KMS-11 (cell line): ENCODE measurements around the gene SLC4A1AP.

Experiments
- H2AFZ ChIP-seq: fragments of 200-600 bp; sonication (generic); 2 replicates; pipeline ENCODE4 v1.6.1; 2016; ENCODE audit warnings: antibody characterized with exemption, mixed run types, low read depth
- H3K27ac ChIP-seq: fragments of 200-600 bp; sonication (generic); 2 replicates; pipeline ENCODE4 v1.6.1; 2016; ENCODE audit warnings: mild to moderate bottlenecking, mixed run types
- H3K27me3 ChIP-seq: fragments of 200-600 bp; sonication (generic); 2 replicates; pipeline ENCODE4 v1.6.1; 2017; ENCODE audit warnings: mild to moderate bottlenecking, low read depth, mixed run types, moderate library complexity; ENCODE audit not compliant: insufficient read depth
- H3K36me3 ChIP-seq: fragments of 200-600 bp; sonication (generic); 2 replicates; pipeline ENCODE4 v1.6.1; 2017; ENCODE audit warnings: mild to moderate bottlenecking, mixed run types; ENCODE audit not compliant: insufficient read depth
- H3K4me1 ChIP-seq: fragments of 200-600 bp; sonication (generic); 2 replicates; pipeline ENCODE4 v1.6.1; 2016; ENCODE audit warnings: mild to moderate bottlenecking, low read depth, mixed run types; ENCODE audit not compliant: poor library complexity, severe bottlenecking
- H3K4me2 ChIP-seq: fragments of 200-600 bp; sonication (generic); 2 replicates; pipeline ENCODE4 v1.7.0; 2016; ENCODE audit warnings: mild to moderate bottlenecking, mixed run types
- H3K4me3 ChIP-seq: fragments of 200-600 bp; sonication (generic); IDR thresholded peaks from 2 replicates; pipeline ENCODE4 v1.6.1; 2017; ENCODE audit warnings: low read depth, low read length, mixed read lengths; ENCODE audit not compliant: insufficient read depth
- H3K79me2 ChIP-seq: fragments of 200-600 bp; sonication (generic); 2 replicates; pipeline ENCODE4 v1.6.1; 2016; ENCODE audit warnings: low read depth, mixed run types; ENCODE audit not compliant: insufficient read depth
- H3K9ac ChIP-seq: fragments of 200-600 bp; sonication (generic); 2 replicates; pipeline ENCODE4 v1.6.1; 2016; ENCODE audit warnings: mild to moderate bottlenecking, mixed run types
- H4K20me1 ChIP-seq: fragments of 200-600 bp; sonication (generic); 2 replicates; pipeline ENCODE4 v1.6.1; 2016; ENCODE audit warnings: mild to moderate bottlenecking, mixed run types; ENCODE audit not compliant: insufficient read depth
- TF ChIP-seq, protein P1 (sequence below): fragments of 200-600 bp; sonication (generic); conservative IDR thresholded peaks from 2 replicates; pipeline ENCODE4 v1.6.1; 2017; ENCODE audit warnings: low read depth, mild to moderate bottlenecking, antibody characterized with exemption, low read length, moderate library complexity, mixed read lengths

SLC4A1AP gene

DNA sequence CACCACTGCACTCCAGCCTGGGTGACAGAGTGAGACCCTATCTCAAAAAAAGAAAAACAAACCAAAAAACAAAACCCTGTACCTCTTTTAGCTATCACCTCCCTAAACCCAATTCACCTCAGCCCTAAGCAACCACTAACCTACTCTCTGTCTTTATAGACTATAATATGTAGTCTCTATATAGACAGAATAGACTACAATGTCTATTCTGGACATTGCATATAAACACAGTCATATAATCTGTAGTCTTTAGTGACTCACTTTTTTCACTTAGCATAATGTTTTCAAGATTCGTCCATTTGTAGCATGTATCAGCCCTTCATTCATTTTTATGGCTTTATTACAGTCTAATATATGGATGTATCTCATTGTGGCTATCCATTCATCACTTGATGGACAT is 70.6 kb downstream of the SLC4A1AP start:
- Histone ChIP-seq H2AFZ (no peak overlapping the region), H3K4me1 (no peaks in the 10 kb centered on the region), H3K4me3 (no peak overlapping the region), H3K27me3 (no peaks in the 10 kb centered on the region), H4K20me1 (no peaks in the 10 kb centered on the region), H3K79me2 (no peaks in the 10 kb centered on the region), H3K36me3 (no peaks in the 10 kb centered on the region), H3K27ac (no peak overlapping the region), H3K9ac (no peak overlapping the region), H3K4me2 (no peak overlapping the region)
- TF ChIP-seq, protein P1, sequence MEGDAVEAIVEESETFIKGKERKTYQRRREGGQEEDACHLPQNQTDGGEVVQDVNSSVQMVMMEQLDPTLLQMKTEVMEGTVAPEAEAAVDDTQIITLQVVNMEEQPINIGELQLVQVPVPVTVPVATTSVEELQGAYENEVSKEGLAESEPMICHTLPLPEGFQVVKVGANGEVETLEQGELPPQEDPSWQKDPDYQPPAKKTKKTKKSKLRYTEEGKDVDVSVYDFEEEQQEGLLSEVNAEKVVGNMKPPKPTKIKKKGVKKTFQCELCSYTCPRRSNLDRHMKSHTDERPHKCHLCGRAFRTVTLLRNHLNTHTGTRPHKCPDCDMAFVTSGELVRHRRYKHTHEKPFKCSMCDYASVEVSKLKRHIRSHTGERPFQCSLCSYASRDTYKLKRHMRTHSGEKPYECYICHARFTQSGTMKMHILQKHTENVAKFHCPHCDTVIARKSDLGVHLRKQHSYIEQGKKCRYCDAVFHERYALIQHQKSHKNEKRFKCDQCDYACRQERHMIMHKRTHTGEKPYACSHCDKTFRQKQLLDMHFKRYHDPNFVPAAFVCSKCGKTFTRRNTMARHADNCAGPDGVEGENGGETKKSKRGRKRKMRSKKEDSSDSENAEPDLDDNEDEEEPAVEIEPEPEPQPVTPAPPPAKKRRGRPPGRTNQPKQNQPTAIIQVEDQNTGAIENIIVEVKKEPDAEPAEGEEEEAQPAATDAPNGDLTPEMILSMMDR, result no peak

- H3K79me2 ChIP-seq, result no peaks in the 10 kb centered on the region
Observed at GRCh38 chr2:27735263-27735904, 71.7 kb downstream of the SLC4A1AP start.

DNA sequence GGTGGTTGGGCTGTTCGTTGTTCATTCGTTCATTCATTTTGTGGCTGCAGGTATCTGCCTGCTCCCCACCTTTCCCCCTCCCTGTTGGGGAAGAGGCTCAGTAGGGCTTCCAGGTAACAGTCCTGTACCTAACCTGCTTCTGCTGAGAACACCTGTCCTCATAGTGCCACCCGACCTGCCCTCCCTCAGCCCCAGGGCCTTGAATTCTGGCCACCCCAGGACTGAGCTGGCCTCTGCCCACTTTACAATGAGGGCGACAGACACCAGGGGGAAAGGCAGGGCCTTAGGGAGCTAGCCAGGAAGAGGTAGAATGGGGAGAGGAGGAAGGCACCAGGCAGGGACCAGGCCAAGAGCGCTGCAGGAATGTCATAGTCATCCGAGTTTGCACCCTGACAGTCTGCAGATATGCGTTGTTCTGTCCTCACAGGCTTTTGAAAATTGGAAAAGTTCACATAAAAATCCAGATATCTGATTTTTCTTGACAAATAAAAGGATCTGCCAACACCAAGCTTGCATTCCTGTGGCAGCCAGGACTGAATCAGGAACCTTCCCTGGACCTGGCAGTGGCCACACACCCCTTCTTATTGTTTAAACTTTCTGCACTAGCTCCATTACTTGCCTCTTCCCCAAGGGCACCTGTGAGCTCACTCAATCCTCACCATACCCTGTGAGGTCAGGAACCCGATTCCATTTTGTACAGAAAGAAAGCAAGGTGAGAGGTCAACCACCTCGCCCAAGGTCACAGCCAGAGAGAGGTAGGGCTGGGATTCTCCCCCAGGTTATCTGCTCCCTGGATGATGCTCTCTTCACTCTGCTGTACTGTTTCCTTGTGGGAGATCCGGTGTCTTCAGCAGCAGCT is 72.6 kb downstream of the SLC4A1AP start:
- H3K79me2 ChIP-seq, result no peaks in the 10 kb centered on the region
- H2AFZ ChIP-seq, result no peak overlapping the region
- no peaks in the 10 kb centered on the region for H3K36me3 ChIP-seq
- TF ChIP-seq, protein P1, result no peak
- H3K9ac ChIP-seq, result no peak overlapping the region
- no peaks in the 10 kb centered on the region for H4K20me1 ChIP-seq
- no peaks in the 10 kb centered on the region for H3K27me3 ChIP-seq
- H3K27ac ChIP-seq, result no peak overlapping the region
- H3K4me1 ChIP-seq, result no peaks in the 10 kb centered on the region
- no peak overlapping the region for H3K4me3 ChIP-seq
- no peak overlapping the region for H3K4me2 ChIP-seq

More at GRCh38 chr2:27735263-27735904, 71.7 kb downstream of the SLC4A1AP start:
- no peak overlapping the region for H2AFZ ChIP-seq
- H3K36me3 ChIP-seq, result no peaks in the 10 kb centered on the region
- no peak overlapping the region for H3K4me2 ChIP-seq
- no peaks in the 10 kb centered on the region for H3K27me3 ChIP-seq
- no peak overlapping the region for H3K27ac ChIP-seq
- TF ChIP-seq, protein P1, result no peak
- H3K9ac ChIP-seq, result no peak overlapping the region
- no peak overlapping the region for H3K4me3 ChIP-seq
- no peaks in the 10 kb centered on the region for H4K20me1 ChIP-seq
- no peaks in the 10 kb centered on the region for H3K4me1 ChIP-seq

DNA sequence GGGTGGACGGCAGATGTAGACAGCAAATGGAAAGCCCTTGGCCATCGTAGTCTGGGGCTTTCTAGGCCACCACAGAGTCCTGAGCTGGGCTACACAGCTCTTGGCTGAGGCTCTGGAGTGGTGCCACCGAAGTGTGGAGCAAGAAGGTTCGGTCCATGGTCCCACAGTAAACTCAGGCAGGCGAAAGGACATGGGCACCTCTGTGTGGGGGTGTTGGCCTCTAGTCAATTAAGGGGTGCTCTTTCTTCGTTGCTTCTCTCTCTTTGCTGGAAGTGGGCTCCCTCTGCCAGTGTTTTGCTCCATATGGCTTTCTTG is 73.2 kb downstream of the SLC4A1AP start:
- Histone ChIP-seq H3K4me1 (no peaks in the 10 kb centered on the region), H3K4me2 (no peak overlapping the region), H3K27ac (no peak overlapping the region), H3K27me3 (no peaks in the 10 kb centered on the region), H4K20me1 (no peaks in the 10 kb centered on the region), H2AFZ (no peak overlapping the region), H3K36me3 (no peaks in the 10 kb centered on the region), H3K4me3 (no peak overlapping the region), H3K9ac (no peak overlapping the region), H3K79me2 (no peaks in the 10 kb centered on the region)
- TF ChIP-seq, protein P1, result no peak
